SK-N-SH (cell line): ENCODE measurements around the gene SLCO2A1.

Experiments used
- CHD2 ChIP-seq: fragments of 150-350 bp; IDR thresholded peaks from 2 replicates; pipeline ENCODE4 v1.6.1; 2018; ENCODE audit warnings: low read length; ENCODE audit not compliant: partially characterized antibody
- EP300 ChIP-seq, 2 experiments: IDR thresholded peaks; 2 replicates each; pipeline versions ENCODE4 v1.4.0 to v1.6.1; 2012; ENCODE audit warnings: borderline replicate concordance in 1 of 2, low read depth in 1 of 2, low read length in 1 of 2
- EZH2phosphoT487 ChIP-seq: fragments of 200-600 bp; sonication (generic); IDR thresholded peaks from 2 replicates; pipeline ENCODE4 v1.6.1; 2017; ENCODE audit warnings: low read depth, mixed run types, mild to moderate bottlenecking, antibody characterized with exemption, moderate library complexity, borderline replicate concordance
- FOXM1 ChIP-seq: IDR thresholded peaks from 2 replicates; pipeline ENCODE4 v1.4.0; 2012; ENCODE audit warnings: low read depth, mild to moderate bottlenecking
- MEF2A ChIP-seq: IDR thresholded peaks from 2 replicates; pipeline ENCODE4 v1.4.0; 2012; ENCODE audit warnings: low read depth, borderline replicate concordance
- POLR2AphosphoS5 ChIP-seq: IDR thresholded peaks from 2 replicates; pipeline ENCODE4 v1.6.1; 2012; ENCODE audit warnings: low read depth, low read length
- RCOR1 ChIP-seq: fragments of 150-350 bp; IDR thresholded peaks from 2 replicates; pipeline ENCODE4 v1.6.1; 2017; ENCODE audit warnings: antibody characterized with exemption, low read length
- TF ChIP-seq, protein P1 (sequence below): fragments of 200-600 bp; sonication (generic); IDR thresholded peaks from 2 replicates; pipeline ENCODE4 v1.6.1; 2017; ENCODE audit warnings: antibody characterized with exemption, mild to moderate bottlenecking, moderate library complexity
- TF ChIP-seq, protein P2 (sequence below): IDR thresholded peaks from 2 replicates; pipeline ENCODE4 v1.6.1; 2012; ENCODE audit warnings: mild to moderate bottlenecking, low read depth, low read length, moderate library complexity
- TF ChIP-seq, protein P3 (sequence below): fragments of 150-350 bp; IDR thresholded peaks from 2 replicates; pipeline ENCODE4 v1.6.1; 2017; ENCODE audit warnings: antibody characterized with exemption, low read length, low read depth, borderline replicate concordance

DNA sequence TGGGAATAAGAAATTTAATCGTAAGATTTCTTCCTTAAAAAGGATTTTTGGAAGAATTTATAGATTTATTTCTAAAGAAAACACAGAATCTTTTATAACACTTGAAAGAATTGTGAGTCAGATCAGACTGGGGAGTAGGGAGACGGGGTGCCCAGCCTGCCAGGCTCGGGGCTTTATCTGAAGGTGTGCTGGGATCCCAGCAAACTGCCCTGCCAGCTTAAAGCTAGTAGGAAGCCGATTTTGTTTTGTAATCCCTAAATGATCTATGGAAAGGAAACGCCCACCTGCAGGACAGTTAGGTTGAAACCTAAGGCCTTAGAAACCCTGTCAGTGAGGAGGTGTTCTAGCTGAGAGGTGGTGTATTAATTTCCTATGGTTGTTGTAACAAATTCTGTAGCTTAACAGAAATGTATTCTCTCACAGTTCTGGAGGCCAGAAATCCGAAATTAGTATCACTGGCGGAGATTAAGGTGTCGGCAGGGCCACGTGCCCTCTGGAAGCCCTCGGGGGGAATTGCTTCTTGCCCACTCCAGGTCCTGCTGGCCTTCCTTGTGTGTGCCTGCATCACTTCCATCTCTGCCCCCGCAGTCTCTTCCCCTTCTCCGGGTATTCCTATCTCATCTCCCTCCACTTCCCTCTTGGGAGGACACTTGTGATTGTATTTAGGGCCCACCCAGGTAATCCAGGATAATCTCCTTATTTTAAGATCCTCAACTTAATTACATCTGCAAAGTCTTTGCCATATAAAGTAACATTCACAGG is 114.7 kb downstream of the SLCO2A1 start:
- TF ChIP-seq, protein P1, sequence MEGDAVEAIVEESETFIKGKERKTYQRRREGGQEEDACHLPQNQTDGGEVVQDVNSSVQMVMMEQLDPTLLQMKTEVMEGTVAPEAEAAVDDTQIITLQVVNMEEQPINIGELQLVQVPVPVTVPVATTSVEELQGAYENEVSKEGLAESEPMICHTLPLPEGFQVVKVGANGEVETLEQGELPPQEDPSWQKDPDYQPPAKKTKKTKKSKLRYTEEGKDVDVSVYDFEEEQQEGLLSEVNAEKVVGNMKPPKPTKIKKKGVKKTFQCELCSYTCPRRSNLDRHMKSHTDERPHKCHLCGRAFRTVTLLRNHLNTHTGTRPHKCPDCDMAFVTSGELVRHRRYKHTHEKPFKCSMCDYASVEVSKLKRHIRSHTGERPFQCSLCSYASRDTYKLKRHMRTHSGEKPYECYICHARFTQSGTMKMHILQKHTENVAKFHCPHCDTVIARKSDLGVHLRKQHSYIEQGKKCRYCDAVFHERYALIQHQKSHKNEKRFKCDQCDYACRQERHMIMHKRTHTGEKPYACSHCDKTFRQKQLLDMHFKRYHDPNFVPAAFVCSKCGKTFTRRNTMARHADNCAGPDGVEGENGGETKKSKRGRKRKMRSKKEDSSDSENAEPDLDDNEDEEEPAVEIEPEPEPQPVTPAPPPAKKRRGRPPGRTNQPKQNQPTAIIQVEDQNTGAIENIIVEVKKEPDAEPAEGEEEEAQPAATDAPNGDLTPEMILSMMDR: no peak
- TF ChIP-seq RCOR1 (no peak), EZH2phosphoT487 (no peak), EP300 (IDR thresholded peaks at IDR 0.05; ENCODE audit: borderline replicate concordance in 1 of 2, low read depth in 1 of 2, low read length in 1 of 2) (no peak), MEF2A (no peak), FOXM1 (no peak), POLR2AphosphoS5 (no peak), CHD2 (no peak)
- TF ChIP-seq, protein P2, sequence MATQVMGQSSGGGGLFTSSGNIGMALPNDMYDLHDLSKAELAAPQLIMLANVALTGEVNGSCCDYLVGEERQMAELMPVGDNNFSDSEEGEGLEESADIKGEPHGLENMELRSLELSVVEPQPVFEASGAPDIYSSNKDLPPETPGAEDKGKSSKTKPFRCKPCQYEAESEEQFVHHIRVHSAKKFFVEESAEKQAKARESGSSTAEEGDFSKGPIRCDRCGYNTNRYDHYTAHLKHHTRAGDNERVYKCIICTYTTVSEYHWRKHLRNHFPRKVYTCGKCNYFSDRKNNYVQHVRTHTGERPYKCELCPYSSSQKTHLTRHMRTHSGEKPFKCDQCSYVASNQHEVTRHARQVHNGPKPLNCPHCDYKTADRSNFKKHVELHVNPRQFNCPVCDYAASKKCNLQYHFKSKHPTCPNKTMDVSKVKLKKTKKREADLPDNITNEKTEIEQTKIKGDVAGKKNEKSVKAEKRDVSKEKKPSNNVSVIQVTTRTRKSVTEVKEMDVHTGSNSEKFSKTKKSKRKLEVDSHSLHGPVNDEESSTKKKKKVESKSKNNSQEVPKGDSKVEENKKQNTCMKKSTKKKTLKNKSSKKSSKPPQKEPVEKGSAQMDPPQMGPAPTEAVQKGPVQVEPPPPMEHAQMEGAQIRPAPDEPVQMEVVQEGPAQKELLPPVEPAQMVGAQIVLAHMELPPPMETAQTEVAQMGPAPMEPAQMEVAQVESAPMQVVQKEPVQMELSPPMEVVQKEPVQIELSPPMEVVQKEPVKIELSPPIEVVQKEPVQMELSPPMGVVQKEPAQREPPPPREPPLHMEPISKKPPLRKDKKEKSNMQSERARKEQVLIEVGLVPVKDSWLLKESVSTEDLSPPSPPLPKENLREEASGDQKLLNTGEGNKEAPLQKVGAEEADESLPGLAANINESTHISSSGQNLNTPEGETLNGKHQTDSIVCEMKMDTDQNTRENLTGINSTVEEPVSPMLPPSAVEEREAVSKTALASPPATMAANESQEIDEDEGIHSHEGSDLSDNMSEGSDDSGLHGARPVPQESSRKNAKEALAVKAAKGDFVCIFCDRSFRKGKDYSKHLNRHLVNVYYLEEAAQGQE: no peak
- TF ChIP-seq, protein P3, sequence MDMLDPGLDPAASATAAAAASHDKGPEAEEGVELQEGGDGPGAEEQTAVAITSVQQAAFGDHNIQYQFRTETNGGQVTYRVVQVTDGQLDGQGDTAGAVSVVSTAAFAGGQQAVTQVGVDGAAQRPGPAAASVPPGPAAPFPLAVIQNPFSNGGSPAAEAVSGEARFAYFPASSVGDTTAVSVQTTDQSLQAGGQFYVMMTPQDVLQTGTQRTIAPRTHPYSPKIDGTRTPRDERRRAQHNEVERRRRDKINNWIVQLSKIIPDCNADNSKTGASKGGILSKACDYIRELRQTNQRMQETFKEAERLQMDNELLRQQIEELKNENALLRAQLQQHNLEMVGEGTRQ: no peak
